Mammary epithelial cell (primary cell): ENCODE data around the gene OR2F1.

Experiments
- CTCF ChIP-seq, 2 donors: IDR thresholded peaks in 1 of 2; conservative IDR thresholded peaks in 1 of 2; 2 replicates each; pipeline ENCODE4 v1.5.1; 2011 to 2012; ENCODE audit warnings: inconsistent platforms in 2 of 2, low read length in 2 of 2, mild to moderate bottlenecking in 2 of 2, control low read depth in 1 of 2, low read depth in 1 of 2; ENCODE audit not compliant: insufficient read depth in 1 of 2; ENCODE audit errors: extremely low read depth in 1 of 2
- EZH2 ChIP-seq: IDR thresholded peaks from 2 replicates; pipeline ENCODE4 v1.6.1; 2012; ENCODE audit warnings: low read length, inconsistent platforms, borderline replicate concordance

DNA sequence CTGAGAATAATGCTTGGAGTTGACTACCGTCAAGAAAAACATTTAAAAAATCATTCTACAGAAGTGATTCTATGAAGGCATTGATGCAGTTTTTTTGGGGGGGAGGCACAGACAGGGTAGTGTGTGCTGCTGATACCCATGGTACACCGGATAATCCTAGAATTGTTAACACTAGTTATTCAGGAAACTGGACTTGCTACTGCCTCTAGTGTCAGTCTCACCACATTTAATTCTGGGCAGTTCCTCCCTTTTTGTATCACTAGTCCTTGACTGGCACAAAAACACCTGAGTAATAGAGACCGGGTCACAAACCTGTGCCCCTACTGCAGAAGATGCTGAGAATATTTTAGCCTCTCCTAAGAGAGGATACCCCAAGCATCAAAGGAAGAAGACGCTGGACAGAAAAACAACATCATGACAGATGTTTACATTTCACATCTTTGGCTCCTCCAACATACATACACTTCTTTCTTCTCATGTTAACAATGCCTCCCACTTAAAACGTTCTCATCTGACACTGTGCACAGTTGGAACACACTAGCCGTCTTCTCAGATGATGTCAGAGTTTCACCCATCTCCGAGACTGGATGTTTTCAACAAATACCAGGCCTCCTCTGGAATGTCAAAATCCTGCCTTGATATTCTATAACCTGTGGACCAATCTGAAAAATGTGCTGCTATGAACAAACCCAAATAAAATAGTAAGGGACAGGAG is 39.5 kb upstream of the OR2F1 start:
- peak in 1 of 2 donors; percentile 9 for TF ChIP-seq CTCF (conservative IDR thresholded peaks at IDR 0.05 in 1 of 2, IDR thresholded peaks at IDR 0.05 in 1 of 2; ENCODE audit: extremely low read depth in 1 of 2, insufficient read depth in 1 of 2, low read depth in 1 of 2, low read length in 2 of 2)
- TF ChIP-seq EZH2 = no peak
